ENCODE results near the gene PI4KA.

The PI4KA gene

DNA sequence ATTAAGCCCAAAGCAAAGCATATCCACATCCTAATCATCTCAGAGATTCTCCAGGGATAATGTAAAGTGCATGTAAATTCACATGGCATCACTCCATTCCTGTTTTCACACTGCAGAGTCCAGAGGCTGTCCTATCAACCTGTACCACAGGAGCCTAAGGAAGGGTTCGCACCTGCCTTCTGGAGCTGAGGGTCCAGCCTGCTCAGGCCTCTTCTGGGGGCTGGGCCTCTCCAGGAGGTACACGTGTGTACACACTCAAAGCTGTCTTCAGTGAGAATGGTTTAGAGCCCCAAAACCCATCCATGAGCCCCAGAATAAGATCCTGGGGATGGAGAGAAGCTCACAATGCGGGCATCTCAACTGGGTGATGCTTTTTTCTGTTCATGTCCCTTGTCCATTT lies 23.9 kb downstream of the PI4KA start:
- ATAC-seq = no peak; the same call in 2 of the 3 replicates
- TF ChIP-seq ZNF8 (CRISPR knock-in tag; IDR thresholded peaks at IDR 0.05) (no peak), POU6F1 (CRISPR knock-in tag; IDR thresholded peaks at IDR 0.05; ENCODE audit: borderline replicate concordance, low read depth) (no peak), ZC3H10 (CRISPR knock-in tag; IDR thresholded peaks at IDR 0.05) (no peak), TOX (CRISPR knock-in tag; IDR thresholded peaks at IDR 0.05; ENCODE audit: borderline replicate concordance) (no peak), ZNF70 (CRISPR knock-in tag; IDR thresholded peaks at IDR 0.05) (no peak), ZFP30 (CRISPR knock-in tag; IDR thresholded peaks at IDR 0.05) (no peak), OSR1 (CRISPR knock-in tag; IDR thresholded peaks at IDR 0.05) (no peak), SNAI2 (CRISPR knock-in tag; IDR thresholded peaks at IDR 0.05) (no peak), ZNF565 (CRISPR knock-in tag; conservative IDR thresholded peaks at IDR 0.05; ENCODE audit: low read depth) (no peak), ARNTL (CRISPR knock-in tag; IDR thresholded peaks at IDR 0.05; ENCODE audit: borderline replicate concordance, low read depth) (no peak), RARB (CRISPR knock-in tag; IDR thresholded peaks at IDR 0.05) (no peak), ESRRG (CRISPR knock-in tag; IDR thresholded peaks at IDR 0.05) (no peak), GLIS3 (CRISPR knock-in tag; IDR thresholded peaks at IDR 0.05) (no peak), CSRNP3 (CRISPR knock-in tag; IDR thresholded peaks at IDR 0.05) (no peak), TCF4 (CRISPR knock-in tag; IDR thresholded peaks at IDR 0.05; ENCODE audit: borderline replicate concordance) (no peak), TSHZ2 (CRISPR knock-in tag; IDR thresholded peaks at IDR 0.05) (no peak), ISL1 (CRISPR knock-in tag; IDR thresholded peaks at IDR 0.05) (no peak), ZFP3 (CRISPR knock-in tag; IDR thresholded peaks at IDR 0.05) (no peak)
- TF ChIP-seq, protein P1, sequence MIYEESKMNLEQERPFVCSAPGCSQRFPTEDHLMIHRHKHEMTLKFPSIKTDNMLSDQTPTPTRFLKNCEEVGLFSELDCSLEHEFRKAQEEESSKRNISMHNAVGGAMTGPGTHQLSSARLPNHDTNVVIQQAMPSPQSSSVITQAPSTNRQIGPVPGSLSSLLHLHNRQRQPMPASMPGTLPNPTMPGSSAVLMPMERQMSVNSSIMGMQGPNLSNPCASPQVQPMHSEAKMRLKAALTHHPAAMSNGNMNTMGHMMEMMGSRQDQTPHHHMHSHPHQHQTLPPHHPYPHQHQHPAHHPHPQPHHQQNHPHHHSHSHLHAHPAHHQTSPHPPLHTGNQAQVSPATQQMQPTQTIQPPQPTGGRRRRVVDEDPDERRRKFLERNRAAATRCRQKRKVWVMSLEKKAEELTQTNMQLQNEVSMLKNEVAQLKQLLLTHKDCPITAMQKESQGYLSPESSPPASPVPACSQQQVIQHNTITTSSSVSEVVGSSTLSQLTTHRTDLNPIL (CRISPR knock-in tag; IDR thresholded peaks at IDR 0.05; ENCODE audit: low read depth) = no peak
- TF ChIP-seq, protein P2, sequence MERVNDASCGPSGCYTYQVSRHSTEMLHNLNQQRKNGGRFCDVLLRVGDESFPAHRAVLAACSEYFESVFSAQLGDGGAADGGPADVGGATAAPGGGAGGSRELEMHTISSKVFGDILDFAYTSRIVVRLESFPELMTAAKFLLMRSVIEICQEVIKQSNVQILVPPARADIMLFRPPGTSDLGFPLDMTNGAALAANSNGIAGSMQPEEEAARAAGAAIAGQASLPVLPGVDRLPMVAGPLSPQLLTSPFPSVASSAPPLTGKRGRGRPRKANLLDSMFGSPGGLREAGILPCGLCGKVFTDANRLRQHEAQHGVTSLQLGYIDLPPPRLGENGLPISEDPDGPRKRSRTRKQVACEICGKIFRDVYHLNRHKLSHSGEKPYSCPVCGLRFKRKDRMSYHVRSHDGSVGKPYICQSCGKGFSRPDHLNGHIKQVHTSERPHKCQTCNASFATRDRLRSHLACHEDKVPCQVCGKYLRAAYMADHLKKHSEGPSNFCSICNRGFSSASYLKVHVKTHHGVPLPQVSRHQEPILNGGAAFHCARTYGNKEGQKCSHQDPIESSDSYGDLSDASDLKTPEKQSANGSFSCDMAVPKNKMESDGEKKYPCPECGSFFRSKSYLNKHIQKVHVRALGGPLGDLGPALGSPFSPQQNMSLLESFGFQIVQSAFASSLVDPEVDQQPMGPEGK (CRISPR knock-in tag; IDR thresholded peaks at IDR 0.05; ENCODE audit: borderline replicate concordance) = no peak

DNA sequence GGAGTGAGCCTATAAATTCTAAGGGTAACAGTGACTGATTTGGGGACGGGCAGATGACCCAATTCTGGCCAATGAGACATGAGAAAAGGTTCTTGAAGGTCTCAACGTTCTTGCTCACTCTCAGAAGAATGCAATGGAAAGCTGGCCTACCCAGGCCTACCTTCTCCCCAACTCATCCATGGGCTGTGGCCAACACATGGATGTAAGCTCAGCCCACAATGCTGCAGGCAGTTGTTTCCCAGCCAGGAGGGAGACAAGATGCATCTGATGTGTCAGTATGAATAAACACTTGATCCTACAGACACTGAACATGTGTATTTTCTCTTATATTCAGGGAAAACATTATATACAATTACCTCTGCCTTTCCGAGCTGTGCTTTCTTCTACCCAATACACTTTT lies 24.4 kb downstream of the PI4KA start:
- TF ChIP-seq, protein P2 (CRISPR knock-in tag; IDR thresholded peaks at IDR 0.05; ENCODE audit: borderline replicate concordance) = no peak
- no peak for TF ChIP-seq OSR1 (CRISPR knock-in tag; IDR thresholded peaks at IDR 0.05)
- no peak for TF ChIP-seq PPARA (CRISPR knock-in tag; IDR thresholded peaks at IDR 0.05; ENCODE audit: borderline replicate concordance)
- no peak for TF ChIP-seq ZC3H10 (CRISPR knock-in tag; IDR thresholded peaks at IDR 0.05)
- no peak for TF ChIP-seq ZNF8 (CRISPR knock-in tag; IDR thresholded peaks at IDR 0.05)
- no peak for TF ChIP-seq ISL1 (CRISPR knock-in tag; IDR thresholded peaks at IDR 0.05)
- TF ChIP-seq GLIS3 (CRISPR knock-in tag; IDR thresholded peaks at IDR 0.05) = no peak
- no peak for TF ChIP-seq SNAI2 (CRISPR knock-in tag; IDR thresholded peaks at IDR 0.05)
- no peak for TF ChIP-seq TCF4 (CRISPR knock-in tag; IDR thresholded peaks at IDR 0.05; ENCODE audit: borderline replicate concordance)
- TF ChIP-seq TSHZ2 (CRISPR knock-in tag; IDR thresholded peaks at IDR 0.05) = no peak
- no peak for TF ChIP-seq CSDC2 (CRISPR knock-in tag; IDR thresholded peaks at IDR 0.05)
- TF ChIP-seq TOX (CRISPR knock-in tag; IDR thresholded peaks at IDR 0.05; ENCODE audit: borderline replicate concordance) = no peak
- ATAC-seq = peak; percentile 67

All from SK-N-SH treated with all-trans-retinoic acid at 6 μM for 48 hours (cell line).